Thoracic aorta endothelial cell (primary cell): ENCODE measurements around the gene MIR17HG. TPM values are rescaled to one million over a fixed set of nuclear protein-coding genes. Genes with fewer than 3 reads are reported as not detected.

Source experiments
- total RNA-seq: library from RNA; depleted of rRNA; stranded (reverse); fragments of >200 nt; gene quantifications from 2 replicates; pipeline ENCODE4 v1.2.3, GENCODE V29; 2012

MIR17HG gene
- 21.8 and 27.1 TPM in 2 replicates for total RNA-seq

GRCh38 chr13:91347202-91347995 lies at the start of gene MIR17HG:
Gene MIR17HG (plus strand): TSS chr13:91347687.

GRCh38 chr13:91398413-91399188 lies 51.1 kb downstream of the MIR17HG start, which contains the start of gene GPC5:
Gene GPC5 (plus strand): TSS chr13:91398621.

Other genes with a start within 250 kb of the MIR17HG start
- gene GPC5, start 50.9 kb downstream of the MIR17HG start, total RNA-seq, result not detected in 2 replicates